ENCODE results near the gene OAS3. TPM values are rescaled to one million over a fixed set of nuclear protein-coding genes. Genes with fewer than 3 reads are reported as not detected.

Gene OAS3
- total RNA-seq, 1 donor from 2014 or later, result 27.2 TPM

- POLR2A ChIA-PET, result interaction anchor here (1.0 to 3.3 kb wide), 3 partner anchors 11 to 73 kb away, joined by 4 to 48 read pairs (median 7); partner anchors contain the start of gene OAS2
- intact Hi-C loops (cut with micrococcal nuclease), result loop anchor here (2.0 kb wide), 2 partner anchors 19 to 33 kb away; partner anchors contain the start of gene OAS3
- DNase-seq, result no peak
- Mint-ChIP-seq H3K4me1 (peaks cover 88% of the 10 kb centered on the region), H3K4me3 (no peak overlapping the region), H3K36me3 (ENCODE audit: low read depth) (peaks cover 20% of the 10 kb centered on the region), H3K9me3 (no peaks in the 10 kb centered on the region), H3K27ac (peak overlapping the region; percentile 57), H3K27me3 (no peaks in the 10 kb centered on the region)
- ATAC-seq (ENCODE audit: low read depth), result no peak
- TF ChIP-seq CTCF (IDR thresholded peaks at IDR 0.05), result no peak
- CTCF ChIA-PET, result no interaction called here
These were observed 32.7 kb upstream of the OAS3 start for GRCh38 chr12:112905451-112906089.

DNA sequence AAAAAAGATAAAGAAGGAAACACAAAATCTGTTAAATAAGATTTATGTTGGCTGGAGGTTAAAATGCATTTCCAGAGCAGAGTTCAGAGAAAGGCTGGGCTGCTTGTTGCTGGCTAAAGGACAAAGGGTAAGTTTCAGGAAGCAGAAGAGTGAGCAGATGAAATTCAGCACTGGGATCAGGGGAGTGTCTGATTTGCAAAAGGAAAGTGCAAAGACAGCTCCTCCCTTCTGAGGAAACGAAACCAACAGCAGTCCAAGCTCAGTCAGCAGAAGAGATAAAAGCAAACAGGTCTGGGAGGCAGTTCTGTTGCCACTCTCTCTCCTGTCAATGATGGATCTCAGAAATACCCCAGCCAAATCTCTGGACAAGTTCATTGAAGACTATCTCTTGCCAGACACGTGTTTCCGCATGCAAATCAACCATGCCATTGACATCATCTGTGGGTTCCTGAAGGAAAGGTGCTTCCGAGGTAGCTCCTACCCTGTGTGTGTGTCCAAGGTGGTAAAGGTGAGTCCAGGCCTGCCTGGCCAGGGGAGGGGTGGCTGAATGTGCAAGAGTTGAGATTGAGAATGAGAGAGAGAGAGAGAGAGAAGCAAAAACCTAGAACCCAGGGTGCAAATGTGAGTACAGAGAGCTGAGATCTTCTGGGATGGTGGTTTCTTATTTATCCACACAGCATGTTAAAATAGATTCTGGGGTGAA, 31.4 kb upstream of the OAS3 start, which contains the start of gene OAS1:
TSS of gene OAS1 (plus strand) at position 251 of the 703 bp plus-strand sequence. CDS start at position 329, 78 bp downstream.
- no peaks in the 10 kb centered on the region for H3K9me3 Mint-ChIP-seq
- peaks cover 88% of the 10 kb centered on the region for H3K4me1 Mint-ChIP-seq
- intact Hi-C loops (cut with micrococcal nuclease), result loop anchor here (1.0 to 2.0 kb wide), 3 partner anchors 18 to 71 kb away; partner anchors contain the start of genes OAS2 and OAS3
- no peaks in the 10 kb centered on the region for H3K27me3 Mint-ChIP-seq
- ATAC-seq (ENCODE audit: low read depth), result peak; percentile 80
- TF ChIP-seq CTCF (IDR thresholded peaks at IDR 0.05), result no peak
- POLR2A ChIA-PET, result interaction anchor here (0.9 to 3.3 kb wide), 11 partner anchors 10 to 302 kb away, joined by 3 to 48 read pairs (median 4); partner anchors contain the start of genes OAS2 and OAS3
- CTCF ChIA-PET, result interaction anchor here (2.3 to 2.4 kb wide), 2 partner anchors 72 to 86 kb away, joined by 8 to 13 read pairs; partner anchors contain the start of gene OAS2
- H3K4me3 Mint-ChIP-seq, result peak within 1 kb of the TSS; percentile 88
- H3K27ac Mint-ChIP-seq, result peak within 1 kb of the TSS; percentile 92
- H3K36me3 Mint-ChIP-seq (ENCODE audit: low read depth), result peaks cover 33% of the 10 kb centered on the region
- no peak for DNase-seq

- POLR2A ChIA-PET, result interaction anchor here (1.0 to 3.3 kb wide), 9 partner anchors 9 to 185 kb away, joined by 3 to 48 read pairs (median 4); partner anchors contain the start of genes OAS2 and OAS3
- DNase-seq (no peak), ATAC-seq (ENCODE audit: low read depth) (peak; percentile 64)
- Mint-ChIP-seq H3K4me3 (peak overlapping the region; percentile 88), H3K9me3 (peaks cover 2% of the 10 kb centered on the region), H3K27ac (peak overlapping the region; percentile 92), H3K27me3 (no peaks in the 10 kb centered on the region), H3K36me3 (ENCODE audit: low read depth) (peaks cover 40% of the 10 kb centered on the region), H3K4me1 (peaks cover 82% of the 10 kb centered on the region)
- no peak for TF ChIP-seq CTCF (IDR thresholded peaks at IDR 0.05)
- intact Hi-C loops (cut with micrococcal nuclease), result loop anchor here (1.0 to 2.0 kb wide), 3 partner anchors 17 to 71 kb away; partner anchors contain the start of genes OAS2 and OAS3
- CTCF ChIA-PET, result interaction anchor here (2.3 to 2.4 kb wide), 2 partner anchors 71 to 86 kb away, joined by 8 to 13 read pairs; partner anchors contain the start of gene OAS2
These were observed 30.7 kb upstream of the OAS3 start for GRCh38 chr12:112907415-112908157.

DNA sequence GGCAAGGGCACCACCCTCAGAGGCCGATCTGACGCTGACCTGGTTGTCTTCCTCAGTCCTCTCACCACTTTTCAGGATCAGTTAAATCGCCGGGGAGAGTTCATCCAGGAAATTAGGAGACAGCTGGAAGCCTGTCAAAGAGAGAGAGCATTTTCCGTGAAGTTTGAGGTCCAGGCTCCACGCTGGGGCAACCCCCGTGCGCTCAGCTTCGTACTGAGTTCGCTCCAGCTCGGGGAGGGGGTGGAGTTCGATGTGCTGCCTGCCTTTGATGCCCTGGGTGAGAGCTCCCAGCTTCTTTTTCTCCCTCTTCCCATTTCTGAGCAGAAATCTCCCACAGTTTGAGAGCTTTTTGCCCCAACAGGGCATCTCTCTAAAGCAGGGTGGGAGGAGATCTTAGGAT, 29.7 kb upstream of the OAS3 start:
- CTCF ChIA-PET, result interaction anchor here (2.3 to 2.4 kb wide), 2 partner anchors 70 to 85 kb away, joined by 8 to 13 read pairs; partner anchors contain the start of gene OAS2
- ATAC-seq (ENCODE audit: low read depth), result no peak
- Mint-ChIP-seq H3K4me3 (peak overlapping the region; percentile 88), H3K9me3 (peaks cover 11% of the 10 kb centered on the region), H3K4me1 (peaks cover 82% of the 10 kb centered on the region), H3K27me3 (no peaks in the 10 kb centered on the region), H3K36me3 (ENCODE audit: low read depth) (peaks cover 49% of the 10 kb centered on the region), H3K27ac (peak overlapping the region; percentile 92)
- no peak for TF ChIP-seq CTCF (IDR thresholded peaks at IDR 0.05)
- intact Hi-C loops (cut with micrococcal nuclease), result no loop called here
- no peak for DNase-seq
- POLR2A ChIA-PET, result interaction anchor here (2.5 to 3.3 kb wide), 3 partner anchors 17 to 70 kb away, joined by 14 to 48 read pairs (median 16); partner anchors contain the start of genes OAS2 and OAS3

Measured in activated B cell treated with CpG ODN at 0.5 μM for 24 hours (primary cell).